Endothelial cell of umbilical vein (primary cell): ENCODE data around the gene DLL4. TPM values are rescaled to one million over a fixed set of nuclear protein-coding genes. Genes with fewer than 3 reads are reported as not detected.

ENCODE experiments used
- BruUV-seq: library from RNA; stranded (reverse); fragments of 400-500 nt; replicated peaks from 2 replicates; lab custom pipeline; 2021; lab: Mats Ljungman, UMichigan
- CTCF ChIA-PET: fragments of 300-600, 350-600 bp; sonication (Branson Sonifier 250); formaldehyde crosslinking; loops from one replicate; lab custom pipeline; 2021; ENCODE audit warnings: antibody characterized with exemption, inconsistent platforms; lab: Charles Lee
- POLR2A ChIA-PET: fragments of 300-600, 350-600 bp; sonication (Branson Sonifier 250); formaldehyde crosslinking; loops from one replicate; lab custom pipeline; 2021; ENCODE audit warnings: antibody characterized with exemption, inconsistent platforms; lab: Charles Lee
- DNase-seq: peaks from one replicate; pipeline ENCODE4 v3.0.0-alpha.2; 2011; ENCODE audit warnings: low read depth, low spot score
- FAIRE-seq: peaks from 2 replicates; lab custom pipeline; 2011; peaks lifted over from hg19 to GRCh38; lab: Jason Lieb, UNC
- H2AFZ ChIP-seq: 2 replicates; pipeline ENCODE4 v1.6.0; 2012; ENCODE audit warnings: low read depth, low read length, control low read depth, inconsistent platforms
- H3K27ac ChIP-seq: 2 replicates; pipeline ENCODE4 v1.5.1; 2011; ENCODE audit warnings: low read depth, mild to moderate bottlenecking, control low read depth, low read length, moderate library complexity; ENCODE audit not compliant: insufficient read depth
- H3K27me3 ChIP-seq, 2 experiments: 2 replicates each; pipeline versions ENCODE4 v1.6.0 to v1.6.1; 2011; ENCODE audit warnings: low read length in 2 of 2, mixed read lengths in 1 of 2; ENCODE audit not compliant: control insufficient read depth in 2 of 2, insufficient read depth in 2 of 2
- H3K36me3 ChIP-seq, 2 experiments: 2 replicates in 1 of 2; 3 replicates in 1 of 2; pipeline ENCODE4 v1.5.1; 2011; ENCODE audit warnings: low read length in 2 of 2, mild to moderate bottlenecking in 1 of 2, moderate library complexity in 1 of 2; ENCODE audit not compliant: control insufficient read depth in 2 of 2, insufficient read depth in 2 of 2; ENCODE audit errors: extremely low read depth in 1 of 2
- H3K4me1 ChIP-seq: 3 replicates; pipeline ENCODE4 v1.5.1; 2011; ENCODE audit warnings: mild to moderate bottlenecking, low read length; ENCODE audit not compliant: control insufficient read depth, insufficient read depth; ENCODE audit errors: extremely low read depth
- H3K4me2 ChIP-seq: 2 replicates; pipeline ENCODE4 v1.6.1; 2011; ENCODE audit warnings: low read length, control low read depth, mixed read lengths; ENCODE audit not compliant: insufficient read depth
- H3K4me3 ChIP-seq, 3 experiments: fragments of 200-600 bp in 1 of 3; sonication (generic), shearing (Covaris generic) in 1 of 3; replicated peaks in 1 of 3; 2 replicates each; pipeline ENCODE4 v1.5.1; 2011 to 2016; ENCODE audit warnings: control low read depth in 3 of 3, low read length in 3 of 3, mild to moderate bottlenecking in 2 of 3, inconsistent platforms in 1 of 3, low read depth in 1 of 3, moderate library complexity in 1 of 3; ENCODE audit not compliant: insufficient read depth in 1 of 3
- H3K79me2 ChIP-seq: 2 replicates; pipeline ENCODE4 v1.6.0; 2012; ENCODE audit warnings: low read length, inconsistent platforms; ENCODE audit not compliant: control insufficient read depth, insufficient read depth
- H3K9ac ChIP-seq: replicated peaks from 2 replicates; pipeline ENCODE3; 2011; ENCODE audit warnings: low read length, control low read depth; ENCODE audit not compliant: insufficient read depth; ENCODE audit errors: extremely low read depth
- H3K9me1 ChIP-seq: replicated peaks from 3 replicates; pipeline ENCODE4 v1.6.0; 2011; ENCODE audit warnings: mild to moderate bottlenecking, low read length; ENCODE audit not compliant: control insufficient read depth, insufficient read depth; ENCODE audit errors: extremely low read depth
- H3K9me3 ChIP-seq: replicated peaks from 2 replicates; pipeline ENCODE4 v1.5.1; 2012; ENCODE audit warnings: low read length, inconsistent platforms; ENCODE audit not compliant: control insufficient read depth, insufficient read depth
- H4K20me1 ChIP-seq: replicated peaks from 2 replicates; pipeline ENCODE3; 2011; ENCODE audit warnings: mild to moderate bottlenecking, low read length; ENCODE audit not compliant: control insufficient read depth, insufficient read depth; ENCODE audit errors: extremely low read depth
- EZH2 ChIP-seq: IDR thresholded peaks from 2 replicates; pipeline ENCODE4 v1.6.1; 2012; ENCODE audit warnings: borderline replicate concordance, low read depth, mild to moderate bottlenecking, moderate library complexity, low read length, inconsistent platforms; ENCODE audit not compliant: severe bottlenecking
- FOS ChIP-seq: IDR thresholded peaks from 2 replicates; pipeline ENCODE4 v1.6.1; 2011; ENCODE audit warnings: mild to moderate bottlenecking, low read length, moderate library complexity, borderline replicate concordance; ENCODE audit not compliant: insufficient read depth
- GATA2 ChIP-seq: IDR thresholded peaks from 2 replicates; pipeline ENCODE4 v1.7.0; 2011; ENCODE audit warnings: low read depth, mild to moderate bottlenecking, moderate library complexity, mixed read lengths, low read length; ENCODE audit not compliant: insufficient read length, insufficient read depth
- JUN ChIP-seq: IDR thresholded peaks from 2 replicates; pipeline ENCODE4 v1.6.1; 2011; ENCODE audit warnings: borderline replicate concordance, low read depth; ENCODE audit not compliant: insufficient read length, insufficient read depth
- MYC ChIP-seq: IDR thresholded peaks from one replicate; pipeline ENCODE4 v1.6.1; 2011; ENCODE audit warnings: mild to moderate bottlenecking, low read depth, low read length
- POLR2A ChIP-seq: IDR thresholded peaks from 2 replicates; pipeline ENCODE4 v1.6.1; 2012; ENCODE audit warnings: low read depth, mild to moderate bottlenecking, control low read depth, low read length
- POLR2AphosphoS5 ChIP-seq: IDR thresholded peaks from 2 replicates; pipeline ENCODE4 v1.6.1; 2012; ENCODE audit warnings: low read depth, mild to moderate bottlenecking, control low read depth, low read length, moderate library complexity; ENCODE audit not compliant: insufficient read depth
- dilution Hi-C: fragments of 300-500 bp; cut with MboI; formaldehyde crosslinking; loops from one replicate; pipeline ENCODE4 v1.15.0; 2019; ENCODE audit warnings: low sequenced_read_pairs; ENCODE audit not compliant: extremely low pct_ligation_motif_present
- intact Hi-C: fragments of 100-400 bp; cut with micrococcal nuclease; formaldehyde crosslinking; loops from one replicate; pipeline ENCODE4 v1.10.0; 2022
- polyA plus RNA-seq, 4 experiments: library from polyadenylated mRNA; depleted of rRNA in 3 of 4; stranded (reverse) in 3 of 4; unstranded in 1 of 4; fragments of >200 nt; gene quantifications; 2 replicates each; pipeline versions ENCODE4 v1.2.1 to v1.2.3, GENCODE V29; 2011 to 2012; ENCODE audit warnings: missing spikeins in 1 of 4
- total RNA-seq: library from RNA; stranded (reverse); gene quantifications from 2 replicates; pipeline ENCODE4 v1.2.3, GENCODE V29; 2021
- TF ChIP-seq, protein P1 (sequence below): IDR thresholded peaks from 2 replicates; pipeline ENCODE4 v1.6.1; 2011; ENCODE audit not compliant: insufficient read depth, insufficient read length
- TF ChIP-seq, protein P2 (sequence below), 2 donors: IDR thresholded peaks; 1 replicate in 1 of 2; 2 replicates in 1 of 2; pipeline ENCODE4 v1.5.1; 2011; ENCODE audit warnings: low read length in 2 of 2, mild to moderate bottlenecking in 2 of 2, moderate library complexity in 2 of 2, control low read depth in 1 of 2, inconsistent platforms in 1 of 2, low read depth in 1 of 2; ENCODE audit not compliant: insufficient read depth in 1 of 2; ENCODE audit errors: extremely low read depth in 1 of 2

DLL4 gene
- total and polyA plus RNA-seq, 2 donors (not counting 3 experiments of a cell fraction or from before 2014, with no cell fraction given) = 55.2 to 57.8 TPM

DNA sequence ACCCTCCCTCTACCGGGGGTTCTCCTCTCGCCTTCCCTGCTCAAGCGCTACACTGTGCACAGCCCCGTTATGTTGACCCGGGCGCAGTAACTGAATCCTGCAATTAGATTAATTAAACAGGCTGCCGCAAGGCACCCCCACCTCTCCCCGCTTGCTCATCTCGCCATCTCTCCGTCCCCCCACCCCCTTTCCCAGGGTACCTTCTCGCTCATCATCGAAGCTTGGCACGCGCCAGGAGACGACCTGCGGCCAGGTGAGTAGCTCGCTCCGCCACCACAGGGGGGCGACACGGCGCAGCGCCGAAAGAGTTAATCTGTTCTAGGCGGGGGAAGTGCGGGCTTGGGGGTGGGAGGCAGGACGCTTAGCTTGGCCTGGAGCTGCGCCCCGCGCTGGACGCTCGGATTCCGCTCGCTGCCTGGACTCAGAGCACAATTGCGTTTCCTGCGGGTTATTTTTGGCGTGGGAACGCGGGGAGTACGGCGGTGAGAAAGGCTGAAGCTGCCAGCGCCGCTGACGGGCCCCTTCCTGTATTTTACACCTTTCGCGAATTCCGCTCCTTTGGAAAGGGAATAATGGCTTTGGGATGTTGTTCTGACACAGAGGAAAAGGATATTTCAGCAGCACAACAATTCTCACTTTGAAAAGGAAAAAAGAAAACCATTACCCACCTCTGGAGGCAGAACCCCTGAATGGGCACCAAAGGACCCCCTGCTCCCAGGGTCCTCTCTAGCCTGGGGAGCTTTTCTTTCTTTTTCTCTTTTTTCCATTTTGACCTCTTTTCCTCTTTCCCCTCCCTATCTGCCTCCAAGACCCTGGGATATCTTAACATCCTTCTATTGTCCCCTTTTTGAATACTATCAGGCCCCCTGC lies 1.5 kb downstream of the DLL4 start:
- H3K4me1 ChIP-seq = peaks cover 25% of the 10 kb centered on the region
- peak overlapping the region; percentile 0 to 89 (median 56) for H3K4me3 ChIP-seq
- DNase-seq = peak; percentile 97
- ChIA-PET POLR2A (interaction anchor here (0.6 to 4.2 kb wide), 14 partner anchors 11 to 386 kb away, joined by 3 to 79 read pairs (median 4); partner anchors contain the start of gene INO80), CTCF (interaction anchor here (0.6 to 12.4 kb wide), 27 partner anchors 9 to 570 kb away, joined by 3 to 260 read pairs (median 5); partner anchors contain the start of genes BAHD1, CHAC1 and VPS18)
- peak overlapping the region; percentile 33 for H3K27ac ChIP-seq
- TF ChIP-seq, protein P1, sequence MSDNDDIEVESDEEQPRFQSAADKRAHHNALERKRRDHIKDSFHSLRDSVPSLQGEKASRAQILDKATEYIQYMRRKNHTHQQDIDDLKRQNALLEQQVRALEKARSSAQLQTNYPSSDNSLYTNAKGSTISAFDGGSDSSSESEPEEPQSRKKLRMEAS = no peak
- TF ChIP-seq POLR2AphosphoS5 (peak; percentile 48), JUN (no peak), MYC (peak; percentile 5), EZH2 (no peak), GATA2 (no peak), POLR2A (no peak), FOS (no peak)
- TF ChIP-seq, protein P2, sequence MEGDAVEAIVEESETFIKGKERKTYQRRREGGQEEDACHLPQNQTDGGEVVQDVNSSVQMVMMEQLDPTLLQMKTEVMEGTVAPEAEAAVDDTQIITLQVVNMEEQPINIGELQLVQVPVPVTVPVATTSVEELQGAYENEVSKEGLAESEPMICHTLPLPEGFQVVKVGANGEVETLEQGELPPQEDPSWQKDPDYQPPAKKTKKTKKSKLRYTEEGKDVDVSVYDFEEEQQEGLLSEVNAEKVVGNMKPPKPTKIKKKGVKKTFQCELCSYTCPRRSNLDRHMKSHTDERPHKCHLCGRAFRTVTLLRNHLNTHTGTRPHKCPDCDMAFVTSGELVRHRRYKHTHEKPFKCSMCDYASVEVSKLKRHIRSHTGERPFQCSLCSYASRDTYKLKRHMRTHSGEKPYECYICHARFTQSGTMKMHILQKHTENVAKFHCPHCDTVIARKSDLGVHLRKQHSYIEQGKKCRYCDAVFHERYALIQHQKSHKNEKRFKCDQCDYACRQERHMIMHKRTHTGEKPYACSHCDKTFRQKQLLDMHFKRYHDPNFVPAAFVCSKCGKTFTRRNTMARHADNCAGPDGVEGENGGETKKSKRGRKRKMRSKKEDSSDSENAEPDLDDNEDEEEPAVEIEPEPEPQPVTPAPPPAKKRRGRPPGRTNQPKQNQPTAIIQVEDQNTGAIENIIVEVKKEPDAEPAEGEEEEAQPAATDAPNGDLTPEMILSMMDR (IDR thresholded peaks at IDR 0.05; ENCODE audit: extremely low read depth in 1 of 2, insufficient read depth in 1 of 2, low read depth in 1 of 2, low read length in 2 of 2) = peak; percentile 70 to 90
- H3K4me2 ChIP-seq = peak overlapping the region; percentile 56
- BruUV-seq = no TSS peak
- peak; percentile 95 for FAIRE-seq
- H2AFZ ChIP-seq = peak overlapping the region; percentile 13
- dilution Hi-C loops (no loop called here), intact Hi-C loops (loop anchor here (1.0 to 2.0 kb wide), 3 partner anchors 11 to 92 kb away; no protein-coding TSS in a partner anchor)
- no peaks in the 10 kb centered on the region for H4K20me1 ChIP-seq
- no peaks in the 10 kb centered on the region for H3K79me2 ChIP-seq
- peak overlapping the region; percentile 18 for H3K9ac ChIP-seq
- H3K9me3 ChIP-seq = no peaks in the 10 kb centered on the region
- H3K27me3 ChIP-seq = peaks cover 14 to 21% of the 10 kb centered on the region in 2 experiments
- H3K36me3 ChIP-seq = peaks cover 0 to 24% of the 10 kb centered on the region in 2 experiments
- no peaks in the 10 kb centered on the region for H3K9me1 ChIP-seq
